Prostate gland (tissue), 2 donors: ENCODE measurements around the gene ZNF227. TPM values are rescaled to one million over a fixed set of nuclear protein-coding genes. Genes with fewer than 3 reads are reported as not detected.
A peak's percentile ranks its signal among the peaks of the same experiment; 100 is the strongest.
"Not testable (repeated sequence)": the region's sequence is repeated elsewhere in the genome, so short reads cannot be mapped to it uniquely, and the experiment has no call there.

ENCODE experiments used
- DNase-seq: peaks from one replicate; pipeline ENCODE4 v3.0.0-alpha.2; 2019; ENCODE audit warnings: low spot score
- H3K27ac ChIP-seq, 2 donors: fragments of 200-600 bp; sonication (generic); 2 replicates each; pipeline ENCODE4 v1.5.1; 2017 to 2019
- H3K27me3 ChIP-seq: fragments of 200-600 bp; sonication (generic); replicated peaks from 2 replicates; pipeline ENCODE4 v1.5.1; 2019; ENCODE audit not compliant: insufficient read depth
- H3K36me3 ChIP-seq, 2 donors: fragments of 200-600 bp; sonication (generic); 1 replicate in 1 of 2; 2 replicates in 1 of 2; pipeline versions ENCODE4 v1.5.1 to v1.8.1; 2017 to 2019
- H3K4me1 ChIP-seq: fragments of 200-600 bp; sonication (generic); replicated peaks from 2 replicates; pipeline ENCODE4 v1.5.1; 2019
- H3K4me3 ChIP-seq, 2 donors: fragments of 200-600 bp; sonication (generic); 2 replicates each; pipeline ENCODE4 v1.5.1; 2017 to 2019
- H3K9me3 ChIP-seq: fragments of 200-600 bp; sonication (generic); 2 replicates; pipeline ENCODE4 v1.5.1; 2017
- CTCF ChIP-seq, 4 experiments: fragments of 200-600 bp in 2 of 4; fragments of 450-650 bp in 2 of 4; sonication (generic) in 2 of 4; IDR thresholded peaks; 1 replicate in 3 of 4; 2 replicates in 1 of 4; pipeline ENCODE4 v1.5.1; 2016 to 2019; ENCODE audit warnings: antibody characterized with exemption in 4 of 4, mild to moderate bottlenecking in 2 of 4, moderate library complexity in 2 of 4
- POLR2A ChIP-seq: fragments of 450-650 bp; IDR thresholded peaks from one replicate; pipeline ENCODE4 v1.6.1; 2016; ENCODE audit warnings: antibody characterized with exemption, mild to moderate bottlenecking
- POLR2AphosphoS5 ChIP-seq: sonication (generic); formaldehyde crosslinking; IDR thresholded peaks from one replicate; pipeline ENCODE4 v1.6.1; 2017; ENCODE audit warnings: antibody characterized with exemption
- WGBS: methylation state at CpG from one replicate; pipeline ENCODE4 v1.1.5; 2018; 5-methylcytosine and 5-hydroxymethylcytosine counted together
- intact Hi-C: fragments of 100-400 bp; cut with DNase I; formaldehyde crosslinking; loops from one replicate; pipeline ENCODE4 v1.14.2; 2022
- total RNA-seq, 2 donors: library from RNA; depleted of rRNA; stranded (reverse); fragments of >200 nt; gene quantifications; one replicate each; pipeline ENCODE4 v1.1.0, GENCODE V29; 2016

The ZNF227 gene
- total RNA-seq, 2 donors from 2014 or later = 17.0 to 26.4 TPM

DNA sequence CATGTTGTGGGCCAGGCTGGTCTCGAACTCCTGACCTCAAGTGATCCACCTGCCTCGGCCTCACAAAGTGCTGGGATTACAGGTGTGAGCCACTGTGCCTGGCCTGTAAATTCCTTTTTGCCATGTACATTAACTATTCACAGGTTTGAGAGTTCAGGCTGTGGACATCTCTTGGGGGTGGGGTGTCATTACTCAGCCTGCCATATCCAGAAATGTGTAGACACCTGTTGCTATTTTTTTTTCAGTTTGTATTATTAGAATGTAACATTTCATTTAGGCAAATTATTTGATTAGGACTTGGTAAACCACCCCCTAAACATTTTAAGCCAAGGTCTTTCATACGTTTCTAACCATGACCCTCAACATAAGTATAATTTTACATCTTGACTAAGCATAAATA lies 20.5 kb downstream of the ZNF227 start:
- Histone ChIP-seq H3K36me3 (peaks cover 23 to 51% of the 10 kb centered on the region in 2 donors), H3K9me3 (no peaks in the 10 kb centered on the region), H3K27ac (no peak overlapping the region), H3K27me3 (no peaks in the 10 kb centered on the region), H3K4me3 (no peak overlapping the region), H3K4me1 (no peaks in the 10 kb centered on the region)
- intact Hi-C loops = no loop called here
- 100% methylated on average over 3 of the region's 3 CpGs for WGBS
- no peak for TF ChIP-seq POLR2AphosphoS5
- DNase-seq = no peak

- H3K9me3 ChIP-seq = no peaks in the 10 kb centered on the region
- H3K36me3 ChIP-seq = peaks cover 7 to 30% of the 10 kb centered on the region in 2 donors
Observed at GRCh38 chr19:44236384-44236783, 24.1 kb downstream of the ZNF227 start.

GRCh38 chr19:44252332-44252731 lies 40.0 kb downstream of the ZNF227 start:
- H3K36me3 ChIP-seq, DNase-seq, H3K27ac ChIP-seq, H3K4me3 ChIP-seq, H3K4me1 ChIP-seq, H3K27me3 ChIP-seq, H3K9me3 ChIP-seq, intact Hi-C loops: not testable (repeated sequence)
- WGBS = 95% methylated on average over 2 of the region's 2 CpGs

More at GRCh38 chr19:44236384-44236783, 24.1 kb downstream of the ZNF227 start:
- no peak overlapping the region for H3K4me3 ChIP-seq
- H3K4me1 ChIP-seq = no peaks in the 10 kb centered on the region
- no peaks in the 10 kb centered on the region for H3K27me3 ChIP-seq
- intact Hi-C loops = no loop called here
- no peak for DNase-seq
- H3K27ac ChIP-seq = no peak overlapping the region
- TF ChIP-seq CTCF (IDR thresholded peaks at IDR 0.05) = no peak
- TF ChIP-seq POLR2AphosphoS5 = no peak
- no peak for TF ChIP-seq POLR2A
- WGBS = 98% methylated on average over 8 of the region's 8 CpGs

DNA sequence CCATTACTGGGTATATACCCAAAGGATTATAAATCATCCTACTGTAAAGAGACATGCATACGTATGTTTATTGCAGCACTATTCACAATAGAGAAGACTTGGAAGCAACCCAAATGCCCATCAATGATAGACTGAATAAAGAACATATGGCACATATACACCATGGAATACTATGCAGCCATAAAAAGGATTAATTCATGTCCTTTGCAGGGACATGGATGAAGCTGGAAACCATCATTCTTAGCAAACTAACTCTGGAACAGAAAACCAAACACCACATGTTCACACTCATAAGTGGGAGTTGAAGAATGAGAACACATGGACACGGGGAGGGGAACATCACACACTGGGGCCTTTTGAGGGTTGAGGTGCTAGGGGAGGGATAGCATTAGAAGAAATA lies 41.1 kb downstream of the ZNF227 start:
- H3K4me1 ChIP-seq, H3K27me3 ChIP-seq, H3K36me3 ChIP-seq, DNase-seq, H3K27ac ChIP-seq, H3K4me3 ChIP-seq, H3K9me3 ChIP-seq, intact Hi-C loops: not testable (repeated sequence)
- WGBS = 86% methylated on average over 2 of the region's 2 CpGs

- Histone ChIP-seq H3K4me3 (no peak overlapping the region), H3K4me1 (no peaks in the 10 kb centered on the region), H3K9me3 (no peaks in the 10 kb centered on the region), H3K27ac (peak overlapping the region in 1 of 2 donors; percentile 53), H3K36me3 (no peaks in the 10 kb centered on the region), H3K27me3 (no peaks in the 10 kb centered on the region)
- DNase-seq = no peak
- no peak for TF ChIP-seq POLR2A
- TF ChIP-seq POLR2AphosphoS5 = no peak
- no peak for TF ChIP-seq CTCF (IDR thresholded peaks at IDR 0.05)
- intact Hi-C loops = no loop called here
- 75% methylated on average over 2 of the region's 2 CpGs for WGBS
Observed at GRCh38 chr19:44254496-44254895, 42.2 kb downstream of the ZNF227 start.

DNA sequence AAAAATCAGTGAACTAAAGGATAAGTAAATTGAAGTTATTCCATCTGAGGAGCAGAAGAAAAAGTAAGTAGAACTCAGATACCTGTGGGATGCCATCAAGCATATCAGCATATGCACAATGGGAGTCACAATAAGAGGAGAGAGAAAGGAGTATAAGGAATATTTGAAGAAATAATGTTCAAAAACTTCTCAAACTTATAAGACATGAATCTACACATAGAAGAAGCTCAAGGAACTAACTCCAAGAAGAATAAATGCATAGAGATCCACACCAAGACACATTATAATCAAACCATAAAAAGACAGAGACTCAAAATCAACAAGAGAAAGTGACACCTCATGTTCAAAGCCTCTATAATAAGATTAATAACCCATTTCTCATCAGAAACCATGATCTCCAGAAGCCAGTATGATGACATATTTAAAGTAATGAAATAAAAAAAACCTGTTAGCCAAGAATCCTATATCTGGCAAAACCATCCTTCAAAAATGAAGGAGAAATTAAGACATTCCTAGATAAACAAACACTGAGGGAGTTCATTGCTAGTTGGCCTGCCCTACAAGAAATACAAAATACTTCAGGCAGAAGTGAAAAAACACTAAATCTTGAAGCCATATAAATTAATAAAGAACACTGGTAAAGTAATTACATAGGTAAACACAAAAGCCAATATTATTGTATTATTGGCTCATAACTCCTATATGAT lies 43.5 kb downstream of the ZNF227 start:
- H3K36me3 ChIP-seq = no peaks in the 10 kb centered on the region
- DNase-seq = no peak
- no peaks in the 10 kb centered on the region for H3K9me3 ChIP-seq
- H3K4me1 ChIP-seq = no peaks in the 10 kb centered on the region
- no peak for TF ChIP-seq POLR2AphosphoS5
- no peak for TF ChIP-seq CTCF (IDR thresholded peaks at IDR 0.05)
- TF ChIP-seq POLR2A = no peak
- no peaks in the 10 kb centered on the region for H3K27me3 ChIP-seq
- H3K27ac ChIP-seq = peak overlapping the region in 1 of 2 donors; percentile 53
- intact Hi-C loops = no loop called here
- H3K4me3 ChIP-seq = no peak overlapping the region
